HS-5 (cell line): ENCODE measurements around the gene SORBS1.
A peak's percentile ranks its signal among the peaks of the same experiment; 100 is the strongest.

ENCODE experiments used
- DNase-seq: peaks from one replicate; pipeline ENCODE4 v3.0.0-alpha.2; 2012; ENCODE audit warnings: low read depth

Gene SORBS1

GRCh38 chr10:95539560-95540284 is 21.4 kb downstream of the SORBS1 start:
- no peak for DNase-seq

GRCh38 chr10:95538412-95538811 is 22.8 kb downstream of the SORBS1 start:
- no peak for DNase-seq

GRCh38 chr10:95537542-95537927 is 23.6 kb downstream of the SORBS1 start:
- DNase-seq, result no peak

- no peak for DNase-seq
Observed at GRCh38 chr10:95536894-95537541, 24.2 kb downstream of the SORBS1 start.

- no peak for DNase-seq
Observed at GRCh38 chr10:95536017-95536416, 25.2 kb downstream of the SORBS1 start.

GRCh38 chr10:95535526-95535925 is 25.6 kb downstream of the SORBS1 start:
- DNase-seq, result no peak

GRCh38 chr10:95533590-95533989 is 27.6 kb downstream of the SORBS1 start:
- DNase-seq, result no peak

GRCh38 chr10:95532536-95532935 is 28.6 kb downstream of the SORBS1 start:
- DNase-seq, result no peak

GRCh38 chr10:95531994-95532399 is 29.2 kb downstream of the SORBS1 start:
- DNase-seq, result no peak

- no peak for DNase-seq
Observed at GRCh38 chr10:95531058-95531809, 29.9 kb downstream of the SORBS1 start.

- no peak for DNase-seq
Observed at GRCh38 chr10:95530561-95530960, 30.6 kb downstream of the SORBS1 start.

- no peak for DNase-seq
Observed at GRCh38 chr10:95530029-95530428, 31.1 kb downstream of the SORBS1 start.

GRCh38 chr10:95526044-95526443 is 35.1 kb downstream of the SORBS1 start:
- DNase-seq, result no peak

GRCh38 chr10:95525033-95525418 is 36.1 kb downstream of the SORBS1 start:
- DNase-seq, result no peak

GRCh38 chr10:95524358-95525032 is 36.7 kb downstream of the SORBS1 start:
- no peak for DNase-seq

GRCh38 chr10:95522117-95522516 is 39.1 kb downstream of the SORBS1 start:
- DNase-seq, result no peak

GRCh38 chr10:95520617-95521016 is 40.6 kb downstream of the SORBS1 start:
- no peak for DNase-seq

GRCh38 chr10:95518455-95519452 is 42.4 kb downstream of the SORBS1 start:
- no peak for DNase-seq

- peak; percentile 8 for DNase-seq
Observed at GRCh38 chr10:95517536-95518454, 43.4 kb downstream of the SORBS1 start.

GRCh38 chr10:95516774-95517373 is 44.3 kb downstream of the SORBS1 start:
- no peak for DNase-seq
